IMR-90 (cell line): ENCODE data around the gene ARFIP1. TPM values are rescaled to one million over a fixed set of nuclear protein-coding genes. Genes with fewer than 3 reads are reported as not detected.

Experiments used
- ATAC-seq: fragments of 200-7000 bp; cut with Tn5 transposase; 2 replicates; pipeline ENCODE4 v1.9.1; 2020; ENCODE audit warnings: low read depth, mild to moderate bottlenecking, moderate library complexity
- BruUV-seq: library from RNA; stranded (reverse); fragments of 400-500 nt; replicated peaks from 2 replicates; lab custom pipeline; 2021; lab: Mats Ljungman, UMichigan
- CTCF ChIA-PET: fragments of 300-600 bp; formaldehyde crosslinking; extraction: SDS; loops from one replicate; lab custom pipeline; 2021; ENCODE audit warnings: antibody characterized with exemption; lab: Yijun Ruan, JAX
- POLR2A ChIA-PET: fragments of 300-600 bp; sonication (Branson Sonifier 250); formaldehyde crosslinking; loops from one replicate; lab custom pipeline; 2022; ENCODE audit warnings: antibody characterized with exemption; ENCODE audit not compliant: unreplicated experiment; lab: Charles Lee
- DNase-seq: peaks from one replicate; pipeline ENCODE4 v3.0.0; 2013
- H2AFZ ChIP-seq: replicated peaks from 2 replicates; pipeline ENCODE3; 2013; ENCODE audit warnings: low read length, mild to moderate bottlenecking; ENCODE audit not compliant: poor library complexity
- H2AK5ac ChIP-seq: 2 replicates; pipeline ENCODE4 v1.6.1; 2013; ENCODE audit warnings: low read depth, low read length, inconsistent platforms
- H2AK9ac ChIP-seq: replicated peaks from 2 replicates; pipeline ENCODE3; 2013; ENCODE audit warnings: mild to moderate bottlenecking, low read depth, low read length, moderate library complexity; ENCODE audit not compliant: poor library complexity
- H2BK120ac ChIP-seq: 2 replicates; pipeline ENCODE4 v1.6.1; 2013; ENCODE audit warnings: low read depth, low read length, inconsistent platforms
- H2BK15ac ChIP-seq: 3 replicates; pipeline ENCODE4 v1.6.1; 2013; ENCODE audit warnings: low read depth, low read length, inconsistent platforms
- H2BK20ac ChIP-seq: 2 replicates; pipeline ENCODE4 v1.6.1; 2013; ENCODE audit warnings: low read depth, mild to moderate bottlenecking, inconsistent platforms, low read length, moderate library complexity
- H2BK5ac ChIP-seq: 2 replicates; pipeline ENCODE4 v1.6.1; 2013; ENCODE audit warnings: mild to moderate bottlenecking, low read depth, low read length, inconsistent platforms; ENCODE audit not compliant: poor library complexity, severe bottlenecking
- H3K14ac ChIP-seq: replicated peaks from 2 replicates; pipeline ENCODE4 v1.6.1; 2013; ENCODE audit warnings: low read depth, low read length, inconsistent platforms
- H3K18ac ChIP-seq: 2 replicates; pipeline ENCODE4 v1.6.1; 2013; ENCODE audit warnings: low read depth, low read length, control low read depth
- H3K23ac ChIP-seq: 2 replicates; pipeline ENCODE4 v1.6.1; 2013; ENCODE audit warnings: low read depth, low read length, inconsistent platforms
- H3K27ac ChIP-seq: 2 replicates; pipeline ENCODE4 v1.5.1; 2013; ENCODE audit warnings: mild to moderate bottlenecking, control low read depth, low read length; ENCODE audit not compliant: insufficient read depth
- H3K27me3 ChIP-seq: 2 replicates; pipeline ENCODE4 v1.6.1; 2013; ENCODE audit warnings: low read length; ENCODE audit not compliant: control insufficient read depth, insufficient read depth
- H3K36me3 ChIP-seq: 2 replicates; pipeline ENCODE4 v1.6.1; 2013; ENCODE audit warnings: low read length, mixed read lengths; ENCODE audit not compliant: control insufficient read depth, insufficient read depth
- H3K4ac ChIP-seq: 2 replicates; pipeline ENCODE4 v1.6.1; 2013; ENCODE audit warnings: low read depth, low read length, inconsistent platforms
- H3K4me1 ChIP-seq: 2 replicates; pipeline ENCODE4 v1.6.1; 2013; ENCODE audit warnings: low read length, mixed read lengths; ENCODE audit not compliant: control insufficient read depth, insufficient read depth
- H3K4me2 ChIP-seq: 2 replicates; pipeline ENCODE4 v1.6.1; 2013; ENCODE audit warnings: low read depth, mild to moderate bottlenecking, control low read depth, low read length, moderate library complexity
- H3K4me3 ChIP-seq: 2 replicates; pipeline ENCODE4 v1.5.1; 2013; ENCODE audit warnings: low read depth, mild to moderate bottlenecking, control low read depth, low read length, moderate library complexity; ENCODE audit not compliant: insufficient read depth
- H3K56ac ChIP-seq: 2 replicates; pipeline ENCODE4 v1.6.1; 2013; ENCODE audit warnings: low read length, inconsistent platforms; ENCODE audit not compliant: insufficient read depth; ENCODE audit errors: extremely low read depth
- H3K79me1 ChIP-seq, 2 experiments: 2 replicates each; pipeline ENCODE4 v1.6.1; 2013; ENCODE audit warnings: low read length in 2 of 2, inconsistent platforms in 1 of 2, low read depth in 1 of 2
- H3K9ac ChIP-seq: 2 replicates; pipeline ENCODE4 v1.6.1; 2013; ENCODE audit warnings: low read depth, low read length, control low read depth
- H3K9me1 ChIP-seq: 2 replicates; pipeline ENCODE4 v1.6.1; 2013; ENCODE audit warnings: low read length, inconsistent platforms; ENCODE audit not compliant: insufficient read depth
- H3K9me3 ChIP-seq: 2 replicates; pipeline ENCODE4 v1.6.1; 2013; ENCODE audit warnings: low read length; ENCODE audit not compliant: control insufficient read depth, insufficient read depth
- H4K20me1 ChIP-seq: 2 replicates; pipeline ENCODE4 v1.6.1; 2013; ENCODE audit warnings: low read length, inconsistent platforms; ENCODE audit not compliant: insufficient read depth
- H4K5ac ChIP-seq: 2 replicates; pipeline ENCODE4 v1.6.1; 2013; ENCODE audit warnings: mild to moderate bottlenecking, low read depth, low read length, control low read depth
- H4K8ac ChIP-seq, 2 experiments: 2 replicates each; pipeline ENCODE4 v1.6.1; 2013; ENCODE audit warnings: low read depth in 2 of 2, low read length in 2 of 2, control low read depth in 1 of 2, inconsistent platforms in 1 of 2
- H4K91ac ChIP-seq: 2 replicates; pipeline ENCODE4 v1.6.1; 2013; ENCODE audit warnings: low read depth, low read length, inconsistent platforms; ENCODE audit not compliant: insufficient read depth
- CEBPB ChIP-seq: IDR thresholded peaks from 2 replicates; pipeline ENCODE4 v1.6.1; 2012; ENCODE audit warnings: low read depth, low read length, improper control_type of control experiment
- FOS ChIP-seq: fragments of 150-350 bp; IDR thresholded peaks from 2 replicates; pipeline ENCODE4 v1.6.1; 2016; ENCODE audit warnings: low read depth, low read length
- MXI1 ChIP-seq: IDR thresholded peaks from 2 replicates; pipeline ENCODE4 v1.6.1; 2012; ENCODE audit warnings: low read depth, mild to moderate bottlenecking, low read length, moderate library complexity, borderline replicate concordance
- NFE2L2 ChIP-seq: fragments of 150-350 bp; IDR thresholded peaks from 2 replicates; pipeline ENCODE4 v1.6.1; 2016; ENCODE audit warnings: low read depth, mild to moderate bottlenecking, low read length
- POLR2A ChIP-seq: IDR thresholded peaks from 2 replicates; pipeline ENCODE4 v1.6.1; 2012; ENCODE audit warnings: mild to moderate bottlenecking, low read depth, low read length
- RAD21 ChIP-seq: IDR thresholded peaks from 2 replicates; pipeline ENCODE4 v1.6.1; 2012; ENCODE audit warnings: low read length, improper control_type of control experiment
- RFX5 ChIP-seq: IDR thresholded peaks from 2 replicates; pipeline ENCODE4 v1.8.0; 2012; ENCODE audit warnings: low read depth, mild to moderate bottlenecking, low read length, moderate library complexity
- WGBS, 2 experiments: methylation state at CpG; one replicate each; pipeline versions ENCODE4 v1.1.5 to v1.1.7; 2013; ENCODE audit warnings: missing lambda C conversion rate in 2 of 2; ENCODE audit not compliant: insufficient read length in 1 of 2; ENCODE audit errors: extremely low coverage in 2 of 2; 5-methylcytosine and 5-hydroxymethylcytosine counted together
- dilution Hi-C: fragments of 300-500 bp; cut with HindIII; formaldehyde crosslinking; loops from one replicate; pipeline ENCODE4 v1.14.3; 2018; ENCODE audit warnings: low sequenced_read_pairs; ENCODE audit not compliant: unreplicated experiment
- in situ Hi-C: fragments of 300-500 bp; cut with MboI; formaldehyde crosslinking; loops from 3 replicates; pipeline ENCODE4 v1.14.3; 2019; ENCODE audit warnings: low sequenced_read_pairs, inconsistent platforms, mixed read lengths
- intact Hi-C: fragments of 100-400 bp; cut with micrococcal nuclease; formaldehyde crosslinking; loops from 2 replicates; pipeline ENCODE4 v1.10.0; 2022
- polyA plus RNA-seq, 3 experiments: library from polyadenylated mRNA; depleted of rRNA; stranded (reverse); fragments of >200 nt; gene quantifications; 2 replicates each; pipeline ENCODE4 v1.2.3, GENCODE V29; 2012; ENCODE audit warnings: low replicate concordance in 1 of 3
- total RNA-seq: library from RNA; depleted of rRNA; stranded (reverse); fragments of >200 nt; gene quantifications from 2 replicates; pipeline ENCODE4 v1.2.3, GENCODE V29; 2012

Gene ARFIP1
- total and polyA plus RNA-seq, 2 of the 4 experiments (the other 2 are of a cell fraction), result 12.7 to 30.5 TPM

DNA sequence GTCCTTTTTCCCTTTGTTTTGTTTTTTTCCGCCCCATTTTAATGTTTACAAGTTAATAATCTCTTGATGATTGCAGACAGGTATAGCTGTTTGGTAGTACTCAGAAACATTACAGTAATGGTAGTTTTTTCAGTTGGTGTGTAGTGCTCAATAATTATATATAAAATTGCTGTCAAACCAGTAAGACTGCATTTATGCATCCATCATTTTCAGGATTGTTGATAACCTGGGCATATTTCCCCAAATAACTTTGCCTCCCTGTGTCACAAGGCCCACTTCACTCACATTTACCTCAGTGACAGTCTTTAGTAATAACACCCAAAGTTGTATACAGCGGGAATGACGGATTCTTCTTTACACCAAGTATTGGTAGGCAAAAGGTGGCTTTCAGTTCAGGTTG is 16.1 kb downstream of the ARFIP1 start:
- Histone ChIP-seq H2BK20ac (no peak overlapping the region), H3K14ac (no peak overlapping the region), H3K9me3 (no peaks in the 10 kb centered on the region), H2AK9ac (no peak overlapping the region), H3K4me3 (no peak overlapping the region), H3K79me1 (peaks cover 12 to 35% of the 10 kb centered on the region in 2 experiments; a peak in 3 of 4 replicates), H4K20me1 (peaks cover 3% of the 10 kb centered on the region; the same call in 1 of the 2 replicates), H2AFZ (no peak overlapping the region), H4K5ac (no peak overlapping the region), H3K4me1 (no peaks in the 10 kb centered on the region), H3K23ac (no peak overlapping the region), H3K27ac (no peak overlapping the region), H2BK5ac (no peak overlapping the region), H4K8ac (no peak overlapping the region), H3K4ac (no peak overlapping the region), H3K18ac (no peak overlapping the region), H2BK120ac (no peak overlapping the region), H2BK15ac (no peak overlapping the region), H3K27me3 (no peaks in the 10 kb centered on the region), H3K56ac (no peak overlapping the region), H3K36me3 (no peaks in the 10 kb centered on the region), H3K9me1 (no peaks in the 10 kb centered on the region), H3K4me2 (no peak overlapping the region), H3K9ac (no peak overlapping the region), H2AK5ac (no peak overlapping the region), H4K91ac (no peak overlapping the region)
- WGBS, 2 experiments, result no CpG with 5 or more reads among the region's 3 CpGs
- ChIA-PET POLR2A (no interaction called here), CTCF (no interaction called here)
- dilution Hi-C loops, result no loop called here
- DNase-seq (no peak), ATAC-seq (no peak)
- BruUV-seq, result no TSS peak
- in situ Hi-C loops, result no loop called here
- no peak for TF ChIP-seq CEBPB
- no peak for TF ChIP-seq FOS
- no peak for TF ChIP-seq POLR2A
- TF ChIP-seq RAD21, result no peak
- TF ChIP-seq RFX5, result no peak
- no peak for TF ChIP-seq MXI1
- TF ChIP-seq NFE2L2, result no peak
- intact Hi-C loops, result no loop called here
